Measurements from ENCODE around the gene TNF.

- TF ChIP-seq ZNF274 (IDR thresholded peaks at IDR 0.05; ENCODE audit: low read depth, low read length) (no peak), YY1 (IDR thresholded peaks at IDR 0.05; ENCODE audit: insufficient read depth, insufficient read length) (no peak), SUZ12 (IDR thresholded peaks at IDR 0.05; ENCODE audit: extremely low read depth, insufficient read depth, insufficient read length) (no peak)
Measured at GRCh38 chr6:31544676-31545075, 30.7 kb upstream of the TNF start.
